B cell (primary cell): Measurements from ENCODE around the gene RRP12.

Experiments used
- CTCF ChIP-seq: fragments of 200-600 bp; IDR thresholded peaks from one replicate; pipeline ENCODE4 v1.8.0; 2022; ENCODE audit warnings: antibody characterized with exemption, mild to moderate bottlenecking
- EZH2 ChIP-seq: IDR thresholded peaks from 2 replicates; pipeline ENCODE4 v1.6.1; 2012; ENCODE audit warnings: borderline replicate concordance, low read depth, mild to moderate bottlenecking, moderate library complexity, low read length; ENCODE audit not compliant: insufficient read depth, poor library complexity, severe bottlenecking

GRCh38 chr10:97363071-97363470, 38.1 kb downstream of the RRP12 start:
- no peak for TF ChIP-seq CTCF
- TF ChIP-seq EZH2, result no peak
